SK-N-SH treated with all-trans-retinoic acid at 6 μM for 48 hours (cell line): ENCODE data around the gene OMP.

Source experiments
- ATAC-seq: fragments of 200-7000 bp; cut with Tn5 transposase; 3 replicates; pipeline ENCODE4 v1.9.1; 2020; ENCODE audit warnings: mild to moderate bottlenecking, moderate library complexity
- ARNTL ChIP-seq: fragments of 450-650 bp; formaldehyde crosslinking; IDR thresholded peaks from 2 replicates; pipeline ENCODE4 v1.5.0; 2020; ENCODE audit warnings: low read depth, mild to moderate bottlenecking, moderate library complexity, borderline replicate concordance
- BACH2 ChIP-seq: fragments of 250-450 bp; sonication (Bioruptor Pico); IDR thresholded peaks from 2 replicates; pipeline ENCODE4 v1.9.0; 2021; ENCODE audit warnings: mild to moderate bottlenecking, borderline replicate concordance
- CSDC2 ChIP-seq: fragments of 250-450 bp; sonication (Bioruptor Pico); IDR thresholded peaks from 2 replicates; pipeline ENCODE4 v1.5.0; 2020; ENCODE audit warnings: mild to moderate bottlenecking, moderate library complexity
- ESRRG ChIP-seq: fragments of 250-450 bp; sonication (Bioruptor Pico); IDR thresholded peaks from 2 replicates; pipeline ENCODE4 v1.6.1; 2021; ENCODE audit warnings: mild to moderate bottlenecking
- GLIS3 ChIP-seq: fragments of 250-450 bp; sonication (Bioruptor Pico); IDR thresholded peaks from 2 replicates; pipeline ENCODE4 v1.5.0; 2020; ENCODE audit warnings: mild to moderate bottlenecking, moderate library complexity
- ISL1 ChIP-seq: fragments of 250-450 bp; sonication (Bioruptor Pico); IDR thresholded peaks from 2 replicates; pipeline ENCODE4 v2.1.2; 2022; ENCODE audit warnings: mild to moderate bottlenecking, moderate library complexity
- OSR1 ChIP-seq: fragments of 250-450 bp; sonication (Bioruptor Pico); IDR thresholded peaks from 2 replicates; pipeline ENCODE4 v1.8.0; 2022; ENCODE audit warnings: moderate library complexity, mild to moderate bottlenecking, inconsistent platforms
- PPARA ChIP-seq: fragments of 250-450 bp; sonication (Bioruptor Pico); IDR thresholded peaks from 2 replicates; pipeline ENCODE4 v1.5.0; 2020; ENCODE audit warnings: mild to moderate bottlenecking, borderline replicate concordance
- RARB ChIP-seq: fragments of 250-450 bp; sonication (Bioruptor Pico); IDR thresholded peaks from 2 replicates; pipeline ENCODE4 v1.8.0; 2021; ENCODE audit warnings: mild to moderate bottlenecking, moderate library complexity
- SNAI2 ChIP-seq: fragments of 250-450 bp; sonication (Bioruptor Pico); IDR thresholded peaks from 2 replicates; pipeline ENCODE4 v1.5.0; 2020; ENCODE audit warnings: mild to moderate bottlenecking, moderate library complexity
- TCF4 ChIP-seq: fragments of 250-450 bp; sonication (Bioruptor Pico); IDR thresholded peaks from 2 replicates; pipeline ENCODE4 v1.8.0; 2021; ENCODE audit warnings: mild to moderate bottlenecking, moderate library complexity, borderline replicate concordance
- TOX ChIP-seq: fragments of 250-450 bp; sonication (Bioruptor Pico); IDR thresholded peaks from 2 replicates; pipeline ENCODE4 v1.8.0; 2021; ENCODE audit warnings: mild to moderate bottlenecking, moderate library complexity, borderline replicate concordance
- ZC3H10 ChIP-seq: fragments of 250-450 bp; sonication (Bioruptor Pico); IDR thresholded peaks from 2 replicates; pipeline ENCODE4 v1.5.1; 2021; ENCODE audit warnings: mild to moderate bottlenecking, moderate library complexity
- ZFP3 ChIP-seq: fragments of 250-450 bp; sonication (Bioruptor Pico); IDR thresholded peaks from 2 replicates; pipeline ENCODE4 v1.5.0; 2020; ENCODE audit warnings: mild to moderate bottlenecking, moderate library complexity
- ZFP30 ChIP-seq: fragments of 450-650 bp; formaldehyde crosslinking; IDR thresholded peaks from 2 replicates; pipeline ENCODE4 v1.5.0; 2022; ENCODE audit warnings: mild to moderate bottlenecking, moderate library complexity
- ZNF565 ChIP-seq: fragments of 450-650 bp; formaldehyde crosslinking; conservative IDR thresholded peaks from 2 replicates; pipeline ENCODE4 v1.5.0; 2020; ENCODE audit warnings: low read depth, mild to moderate bottlenecking, moderate library complexity
- ZNF70 ChIP-seq: fragments of 450-650 bp; formaldehyde crosslinking; IDR thresholded peaks from 2 replicates; pipeline ENCODE4 v1.5.0; 2020; ENCODE audit warnings: mild to moderate bottlenecking, moderate library complexity
- ZNF8 ChIP-seq: fragments of 450-650 bp; formaldehyde crosslinking; IDR thresholded peaks from 2 replicates; pipeline ENCODE4 v1.5.0; 2020; ENCODE audit warnings: mild to moderate bottlenecking, moderate library complexity
- TF ChIP-seq, protein P1 (sequence below): fragments of 250-450 bp; sonication (Bioruptor Pico); IDR thresholded peaks from 2 replicates; pipeline ENCODE4 v1.8.0; 2021; ENCODE audit warnings: low read depth, mild to moderate bottlenecking, moderate library complexity, borderline replicate concordance
- TF ChIP-seq, protein P2 (sequence below): fragments of 250-450 bp; sonication (Bioruptor Pico); IDR thresholded peaks from 2 replicates; pipeline ENCODE4 v1.5.1; 2020; ENCODE audit warnings: low read depth, mild to moderate bottlenecking, moderate library complexity
- TF ChIP-seq, protein P3 (sequence below): fragments of 250-450 bp; sonication (Bioruptor Pico); IDR thresholded peaks from 2 replicates; pipeline ENCODE4 v1.8.0; 2020; ENCODE audit warnings: mild to moderate bottlenecking, moderate library complexity, borderline replicate concordance
- TF ChIP-seq, protein P4 (sequence below): fragments of 250-450 bp; sonication (Bioruptor Pico); IDR thresholded peaks from 2 replicates; pipeline ENCODE4 v1.5.0; 2020; ENCODE audit warnings: mild to moderate bottlenecking, moderate library complexity

OMP gene

DNA sequence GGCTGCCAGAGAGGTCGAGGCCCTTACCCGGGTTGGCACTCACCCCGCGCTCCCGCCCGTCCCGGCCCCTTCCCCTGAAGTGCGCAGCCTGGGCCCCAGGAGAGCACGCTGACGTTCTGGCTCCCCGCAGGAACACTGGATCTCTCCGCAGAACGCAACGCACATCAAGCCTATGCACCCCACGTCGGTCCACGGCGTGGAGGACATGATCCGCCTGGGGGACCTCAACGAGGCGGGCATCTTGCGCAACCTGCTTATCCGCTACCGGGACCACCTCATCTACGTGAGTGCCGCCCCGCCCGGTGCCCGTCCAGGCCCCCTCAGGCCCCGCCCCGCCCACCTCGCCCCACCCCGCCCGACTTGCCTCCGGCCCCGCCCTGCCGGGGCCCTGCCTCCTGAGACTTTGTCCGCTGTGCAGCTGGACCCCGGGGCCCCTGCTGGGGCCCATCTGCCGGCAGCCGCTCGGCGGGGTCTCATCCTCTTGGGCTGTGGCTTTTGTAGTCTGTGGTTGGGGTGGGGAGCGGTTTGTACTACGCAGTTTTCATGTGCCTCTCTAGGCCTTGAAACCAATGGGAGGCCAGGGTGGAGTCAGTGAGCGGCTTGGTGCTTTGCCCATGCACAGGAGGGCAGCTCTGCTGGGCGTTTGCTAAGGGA, 45.2 kb downstream of the OMP start:
- TF ChIP-seq, protein P1, sequence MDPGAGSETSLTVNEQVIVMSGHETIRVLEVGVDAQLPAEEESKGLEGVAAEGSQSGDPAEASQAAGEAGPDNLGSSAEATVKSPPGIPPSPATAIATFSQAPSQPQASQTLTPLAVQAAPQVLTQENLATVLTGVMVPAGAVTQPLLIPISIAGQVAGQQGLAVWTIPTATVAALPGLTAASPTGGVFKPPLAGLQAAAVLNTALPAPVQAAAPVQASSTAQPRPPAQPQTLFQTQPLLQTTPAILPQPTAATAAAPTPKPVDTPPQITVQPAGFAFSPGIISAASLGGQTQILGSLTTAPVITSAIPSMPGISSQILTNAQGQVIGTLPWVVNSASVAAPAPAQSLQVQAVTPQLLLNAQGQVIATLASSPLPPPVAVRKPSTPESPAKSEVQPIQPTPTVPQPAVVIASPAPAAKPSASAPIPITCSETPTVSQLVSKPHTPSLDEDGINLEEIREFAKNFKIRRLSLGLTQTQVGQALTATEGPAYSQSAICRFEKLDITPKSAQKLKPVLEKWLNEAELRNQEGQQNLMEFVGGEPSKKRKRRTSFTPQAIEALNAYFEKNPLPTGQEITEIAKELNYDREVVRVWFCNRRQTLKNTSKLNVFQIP (CRISPR knock-in tag), result no peak
- TF ChIP-seq, protein P2, sequence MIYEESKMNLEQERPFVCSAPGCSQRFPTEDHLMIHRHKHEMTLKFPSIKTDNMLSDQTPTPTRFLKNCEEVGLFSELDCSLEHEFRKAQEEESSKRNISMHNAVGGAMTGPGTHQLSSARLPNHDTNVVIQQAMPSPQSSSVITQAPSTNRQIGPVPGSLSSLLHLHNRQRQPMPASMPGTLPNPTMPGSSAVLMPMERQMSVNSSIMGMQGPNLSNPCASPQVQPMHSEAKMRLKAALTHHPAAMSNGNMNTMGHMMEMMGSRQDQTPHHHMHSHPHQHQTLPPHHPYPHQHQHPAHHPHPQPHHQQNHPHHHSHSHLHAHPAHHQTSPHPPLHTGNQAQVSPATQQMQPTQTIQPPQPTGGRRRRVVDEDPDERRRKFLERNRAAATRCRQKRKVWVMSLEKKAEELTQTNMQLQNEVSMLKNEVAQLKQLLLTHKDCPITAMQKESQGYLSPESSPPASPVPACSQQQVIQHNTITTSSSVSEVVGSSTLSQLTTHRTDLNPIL (CRISPR knock-in tag), result no peak
- TF ChIP-seq ZNF565, result no peak
- no peak for TF ChIP-seq ZNF70 (CRISPR knock-in tag)
- no peak for TF ChIP-seq ZNF8 (CRISPR knock-in tag)
- no peak for TF ChIP-seq CSDC2 (CRISPR knock-in tag)
- no peak for ATAC-seq

DNA sequence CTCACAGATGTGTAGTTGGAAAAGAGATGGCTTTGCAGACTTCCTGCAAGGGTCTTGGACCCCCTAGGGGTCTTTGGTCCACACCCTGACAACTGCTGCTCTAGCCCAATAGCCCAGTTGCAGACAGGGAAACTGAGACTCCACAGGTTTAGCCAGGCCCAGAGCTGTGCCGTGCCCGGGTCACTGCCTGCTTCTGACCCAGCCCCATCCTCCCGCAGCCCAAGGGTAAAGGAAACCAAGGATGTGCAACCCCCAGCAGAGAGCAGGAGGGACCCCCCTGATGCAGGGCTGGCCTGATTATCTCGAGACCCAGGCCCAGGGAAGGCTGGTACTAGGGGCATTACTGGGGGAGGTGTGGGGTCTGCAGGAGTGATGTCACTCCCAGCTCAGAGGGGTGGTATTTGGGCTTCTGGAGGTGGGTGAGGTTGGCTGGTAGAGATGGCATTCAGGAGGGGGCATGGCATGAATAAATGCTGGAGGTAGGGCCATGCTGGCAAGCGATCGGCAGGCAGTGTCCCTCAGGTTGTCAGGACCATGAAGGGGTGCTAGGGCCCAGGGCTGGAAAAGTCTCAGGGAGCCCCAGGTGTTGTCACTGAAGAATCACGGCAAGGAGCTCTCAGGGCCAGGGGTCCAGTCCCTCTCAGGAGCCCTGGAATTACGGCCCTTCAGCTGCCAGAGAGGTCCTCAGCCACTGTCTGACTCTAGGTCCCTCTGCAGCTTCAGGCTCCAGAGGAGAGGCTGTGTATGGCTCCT, 46.5 kb downstream of the OMP start:
- no peak for ATAC-seq
- TF ChIP-seq PPARA, result no peak
- TF ChIP-seq, protein P1 (CRISPR knock-in tag), result no peak
- no peak for TF ChIP-seq ESRRG (CRISPR knock-in tag)
- TF ChIP-seq CSDC2 (CRISPR knock-in tag), result no peak
- TF ChIP-seq ZNF565, result no peak
- TF ChIP-seq OSR1 (CRISPR knock-in tag), result no peak
- no peak for TF ChIP-seq TOX (CRISPR knock-in tag)
- no peak for TF ChIP-seq ZC3H10 (CRISPR knock-in tag)
- no peak for TF ChIP-seq ZFP30
- TF ChIP-seq, protein P3, sequence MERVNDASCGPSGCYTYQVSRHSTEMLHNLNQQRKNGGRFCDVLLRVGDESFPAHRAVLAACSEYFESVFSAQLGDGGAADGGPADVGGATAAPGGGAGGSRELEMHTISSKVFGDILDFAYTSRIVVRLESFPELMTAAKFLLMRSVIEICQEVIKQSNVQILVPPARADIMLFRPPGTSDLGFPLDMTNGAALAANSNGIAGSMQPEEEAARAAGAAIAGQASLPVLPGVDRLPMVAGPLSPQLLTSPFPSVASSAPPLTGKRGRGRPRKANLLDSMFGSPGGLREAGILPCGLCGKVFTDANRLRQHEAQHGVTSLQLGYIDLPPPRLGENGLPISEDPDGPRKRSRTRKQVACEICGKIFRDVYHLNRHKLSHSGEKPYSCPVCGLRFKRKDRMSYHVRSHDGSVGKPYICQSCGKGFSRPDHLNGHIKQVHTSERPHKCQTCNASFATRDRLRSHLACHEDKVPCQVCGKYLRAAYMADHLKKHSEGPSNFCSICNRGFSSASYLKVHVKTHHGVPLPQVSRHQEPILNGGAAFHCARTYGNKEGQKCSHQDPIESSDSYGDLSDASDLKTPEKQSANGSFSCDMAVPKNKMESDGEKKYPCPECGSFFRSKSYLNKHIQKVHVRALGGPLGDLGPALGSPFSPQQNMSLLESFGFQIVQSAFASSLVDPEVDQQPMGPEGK (CRISPR knock-in tag), result no peak
- no peak for TF ChIP-seq ZFP3
- TF ChIP-seq GLIS3 (CRISPR knock-in tag), result no peak
- no peak for TF ChIP-seq SNAI2 (CRISPR knock-in tag)
- TF ChIP-seq ISL1 (CRISPR knock-in tag), result no peak
- TF ChIP-seq ZNF8 (CRISPR knock-in tag), result no peak
- TF ChIP-seq ARNTL (CRISPR knock-in tag), result no peak
- TF ChIP-seq TCF4 (CRISPR knock-in tag), result no peak
- TF ChIP-seq, all 23 proteins: peak for 0

DNA sequence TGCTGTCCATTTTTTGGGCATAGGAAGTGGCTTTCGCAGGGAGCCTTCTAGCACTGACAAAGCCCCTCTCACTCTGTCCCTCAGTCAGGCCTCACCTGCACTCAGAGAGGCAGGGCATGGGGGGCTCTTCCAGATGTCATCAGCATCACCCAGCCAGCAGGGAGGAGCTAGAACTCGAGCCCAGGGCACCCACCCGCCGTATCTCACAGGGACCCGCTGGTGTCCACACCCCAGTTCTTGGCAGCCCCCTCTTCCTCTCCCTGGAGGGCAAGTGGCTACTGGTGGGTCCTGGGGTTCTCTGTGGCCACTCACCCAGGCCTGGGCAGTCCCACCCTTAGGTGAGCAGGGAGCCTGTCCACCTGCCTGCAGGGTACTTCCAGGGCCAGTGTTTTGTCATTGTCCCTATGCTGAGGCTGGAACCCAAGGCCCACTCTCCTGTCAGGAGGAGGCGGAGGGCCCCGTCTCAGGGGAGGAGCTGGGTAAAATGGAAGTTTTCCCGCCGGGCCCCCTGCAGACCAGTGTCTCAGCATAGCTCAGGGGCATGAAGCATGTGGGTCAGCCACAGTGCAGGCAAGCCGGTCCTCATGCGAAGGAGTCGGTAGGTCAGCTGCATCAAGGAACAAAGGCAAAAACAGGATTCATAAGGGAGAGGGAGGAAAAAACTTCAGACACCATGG, 47.2 kb downstream of the OMP start:
- ATAC-seq, result no peak
- TF ChIP-seq ZC3H10 (CRISPR knock-in tag), result no peak
- TF ChIP-seq, protein P4, sequence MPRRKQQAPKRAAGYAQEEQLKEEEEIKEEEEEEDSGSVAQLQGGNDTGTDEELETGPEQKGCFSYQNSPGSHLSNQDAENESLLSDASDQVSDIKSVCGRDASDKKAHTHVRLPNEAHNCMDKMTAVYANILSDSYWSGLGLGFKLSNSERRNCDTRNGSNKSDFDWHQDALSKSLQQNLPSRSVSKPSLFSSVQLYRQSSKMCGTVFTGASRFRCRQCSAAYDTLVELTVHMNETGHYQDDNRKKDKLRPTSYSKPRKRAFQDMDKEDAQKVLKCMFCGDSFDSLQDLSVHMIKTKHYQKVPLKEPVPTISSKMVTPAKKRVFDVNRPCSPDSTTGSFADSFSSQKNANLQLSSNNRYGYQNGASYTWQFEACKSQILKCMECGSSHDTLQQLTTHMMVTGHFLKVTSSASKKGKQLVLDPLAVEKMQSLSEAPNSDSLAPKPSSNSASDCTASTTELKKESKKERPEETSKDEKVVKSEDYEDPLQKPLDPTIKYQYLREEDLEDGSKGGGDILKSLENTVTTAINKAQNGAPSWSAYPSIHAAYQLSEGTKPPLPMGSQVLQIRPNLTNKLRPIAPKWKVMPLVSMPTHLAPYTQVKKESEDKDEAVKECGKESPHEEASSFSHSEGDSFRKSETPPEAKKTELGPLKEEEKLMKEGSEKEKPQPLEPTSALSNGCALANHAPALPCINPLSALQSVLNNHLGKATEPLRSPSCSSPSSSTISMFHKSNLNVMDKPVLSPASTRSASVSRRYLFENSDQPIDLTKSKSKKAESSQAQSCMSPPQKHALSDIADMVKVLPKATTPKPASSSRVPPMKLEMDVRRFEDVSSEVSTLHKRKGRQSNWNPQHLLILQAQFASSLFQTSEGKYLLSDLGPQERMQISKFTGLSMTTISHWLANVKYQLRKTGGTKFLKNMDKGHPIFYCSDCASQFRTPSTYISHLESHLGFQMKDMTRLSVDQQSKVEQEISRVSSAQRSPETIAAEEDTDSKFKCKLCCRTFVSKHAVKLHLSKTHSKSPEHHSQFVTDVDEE (CRISPR knock-in tag), result no peak
- no peak for TF ChIP-seq GLIS3 (CRISPR knock-in tag)
- TF ChIP-seq TCF4 (CRISPR knock-in tag), result no peak
- TF ChIP-seq SNAI2 (CRISPR knock-in tag), result no peak
- TF ChIP-seq TOX (CRISPR knock-in tag), result no peak
- TF ChIP-seq ZFP3, result no peak
- TF ChIP-seq BACH2, result no peak
- TF ChIP-seq ZNF70 (CRISPR knock-in tag), result no peak
- no peak for TF ChIP-seq RARB
